Activated T-cell treated with anti-CD3 and anti-CD28 coated beads, Interleukin-2, amount 50 U/mL, for 72 hours (primary cell): Measurements from ENCODE around the gene INKA1. TPM values are rescaled to one million over a fixed set of nuclear protein-coding genes. Genes with fewer than 3 reads are reported as not detected.

Source experiments
- ATAC-seq, 2 donors: fragments of 150-1000 bp; cut with Tn5 transposase; replicated peaks in 1 of 2; 2 replicates each; pipeline ENCODE4 v1.10.0; 2021; ENCODE audit warnings: moderate library complexity in 2 of 2, mild to moderate bottlenecking in 1 of 2
- DNase-seq, 2 donors: peaks; one replicate each; pipeline ENCODE4 v3.0.0; 2021 to 2022; ENCODE audit warnings: mixed read lengths in 1 of 2
- H3K27ac Mint-ChIP-seq: one replicate; pipeline ENCODE4 v1.8.0; 2022; ENCODE audit warnings: mild to moderate bottlenecking, moderate library complexity, mixed read lengths
- H3K27me3 Mint-ChIP-seq: one replicate; pipeline ENCODE4 v1.8.0; 2022; ENCODE audit warnings: low read depth, mixed read lengths
- H3K36me3 Mint-ChIP-seq, 2 donors: one replicate each; pipeline ENCODE4 v1.8.0; 2022; ENCODE audit warnings: mixed read lengths in 2 of 2, mild to moderate bottlenecking in 1 of 2; ENCODE audit not compliant: insufficient read depth in 2 of 2
- H3K4me1 Mint-ChIP-seq: one replicate; pipeline ENCODE4 v1.8.0; 2022; ENCODE audit warnings: low read depth, mixed read lengths
- H3K4me3 Mint-ChIP-seq, 2 donors: one replicate each; pipeline ENCODE4 v1.8.0; 2022; ENCODE audit warnings: mild to moderate bottlenecking in 2 of 2, mixed read lengths in 2 of 2, moderate library complexity in 2 of 2
- H3K9me3 Mint-ChIP-seq, 2 donors: one replicate each; pipeline ENCODE4 v1.8.0; 2022; ENCODE audit warnings: mixed read lengths in 2 of 2
- total RNA-seq, 2 donors: library from RNA; stranded (reverse); gene quantifications; one replicate each; pipeline ENCODE4 v1.2.3, GENCODE V29; 2022

Gene INKA1
- total RNA-seq, 2 donors from 2014 or later, result 1.2 to 1.5 TPM

DNA sequence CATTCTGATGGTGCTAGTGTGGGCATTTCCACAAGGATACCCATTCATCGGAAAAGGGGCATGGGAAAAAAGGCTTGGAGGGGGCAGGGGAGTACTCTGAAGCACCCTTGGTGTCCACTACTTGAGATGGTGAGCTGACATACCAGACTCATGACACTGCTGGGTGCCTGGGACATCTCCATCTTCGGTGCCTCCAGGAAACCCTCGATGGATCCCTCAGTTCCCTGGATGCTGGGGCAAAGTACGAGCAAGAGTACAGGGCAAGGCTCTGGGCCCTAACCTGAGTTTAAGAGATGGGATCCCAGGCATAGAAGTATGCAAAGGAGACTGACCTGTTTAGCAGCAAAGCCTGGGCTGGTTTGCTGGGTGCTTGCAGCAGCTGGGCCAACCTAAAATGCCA is 11.5 kb upstream of the INKA1 start:
- peaks cover 23% of the 10 kb centered on the region for H3K4me1 Mint-ChIP-seq
- no peaks in the 10 kb centered on the region for H3K27me3 Mint-ChIP-seq
- H3K4me3 Mint-ChIP-seq, result no peak overlapping the region
- no peak overlapping the region for H3K27ac Mint-ChIP-seq
- H3K36me3 Mint-ChIP-seq, result no peaks in the 10 kb centered on the region
- DNase-seq (no peak), ATAC-seq (no peak)
- no peaks in the 10 kb centered on the region for H3K9me3 Mint-ChIP-seq

DNA sequence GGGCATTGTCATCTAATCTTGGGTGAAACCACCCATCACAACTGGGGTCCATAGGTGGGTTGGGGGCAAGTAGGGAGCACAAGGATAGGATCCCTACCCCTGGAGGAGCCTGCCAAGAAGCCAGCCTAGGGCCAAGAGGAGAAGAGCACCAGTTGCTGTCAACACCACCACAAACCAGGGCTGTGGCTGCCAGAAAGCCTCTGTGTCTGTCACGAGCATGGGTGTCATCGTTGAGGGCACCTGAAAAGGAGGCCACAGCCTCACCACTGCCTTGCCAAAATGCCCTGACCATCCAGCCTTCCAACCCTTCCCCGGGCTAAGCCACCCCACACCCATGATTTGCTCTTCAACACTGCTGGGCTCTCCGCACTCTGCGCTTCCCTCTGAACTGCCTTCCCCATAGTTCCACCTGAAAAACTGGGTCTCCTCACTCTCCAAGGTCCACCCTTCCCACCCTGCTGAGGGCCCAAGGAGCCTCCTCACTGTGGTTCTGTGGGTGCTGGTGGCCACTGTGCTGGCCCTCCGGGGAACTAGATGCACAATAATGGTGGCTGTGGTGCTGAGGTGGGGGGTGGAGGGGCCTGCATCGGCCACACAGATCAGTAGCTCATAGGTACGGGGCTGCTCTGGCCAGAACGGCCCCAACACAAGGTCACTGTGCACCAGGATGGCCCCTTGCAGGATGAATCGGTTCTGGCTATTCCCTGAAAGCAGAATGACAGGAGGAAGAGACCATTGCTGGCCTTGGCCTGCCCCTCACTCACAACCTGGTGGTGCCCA is 10.5 kb upstream of the INKA1 start:
- ATAC-seq (no peak), DNase-seq (no peak)

DNA sequence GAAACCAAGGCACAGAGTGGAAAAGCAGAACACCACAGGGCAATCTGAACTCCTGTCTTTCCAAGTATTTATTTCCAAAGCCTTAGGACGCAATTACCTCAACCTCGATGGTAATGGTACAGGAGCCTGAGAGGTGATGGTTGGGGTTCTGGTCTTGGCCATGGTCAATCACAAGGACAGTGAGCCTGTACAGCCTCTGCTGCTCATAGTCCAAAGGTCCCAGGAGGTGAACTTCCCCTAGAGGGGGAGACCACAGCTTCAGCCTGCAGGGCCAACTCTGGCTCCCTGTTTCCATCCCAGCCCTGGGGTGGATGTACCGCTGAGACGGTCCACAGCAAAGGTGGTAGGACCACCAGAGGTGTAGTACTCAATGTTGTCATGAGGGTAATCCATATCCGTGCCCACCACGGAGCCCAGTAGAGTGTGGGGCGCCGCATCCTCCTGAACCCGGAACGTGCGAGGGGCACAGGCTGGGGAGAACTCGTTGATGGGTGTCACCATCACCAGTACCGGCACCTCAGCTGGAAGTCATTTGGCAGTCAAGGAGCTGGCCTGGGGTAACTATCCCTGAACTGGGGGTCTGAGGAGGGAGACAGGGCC is 9.5 kb upstream of the INKA1 start:
- H3K4me1 Mint-ChIP-seq, result peaks cover 15% of the 10 kb centered on the region
- H3K36me3 Mint-ChIP-seq, result no peaks in the 10 kb centered on the region
- no peaks in the 10 kb centered on the region for H3K27me3 Mint-ChIP-seq
- no peak for DNase-seq
- H3K4me3 Mint-ChIP-seq, result no peak overlapping the region
- H3K9me3 Mint-ChIP-seq, result no peaks in the 10 kb centered on the region
- no peak for ATAC-seq
- H3K27ac Mint-ChIP-seq, result no peak overlapping the region

More for the DNA sequence above, 10.5 kb upstream of the INKA1 start:
- no peak overlapping the region for H3K27ac Mint-ChIP-seq
- H3K9me3 Mint-ChIP-seq, result no peaks in the 10 kb centered on the region
- no peak overlapping the region for H3K4me3 Mint-ChIP-seq
- no peaks in the 10 kb centered on the region for H3K27me3 Mint-ChIP-seq
- H3K4me1 Mint-ChIP-seq, result peaks cover 15% of the 10 kb centered on the region
- no peaks in the 10 kb centered on the region for H3K36me3 Mint-ChIP-seq

- Mint-ChIP-seq H3K27me3 (no peaks in the 10 kb centered on the region), H3K27ac (no peak overlapping the region), H3K4me1 (peaks cover 10% of the 10 kb centered on the region), H3K36me3 (no peaks in the 10 kb centered on the region), H3K4me3 (no peak overlapping the region), H3K9me3 (no peaks in the 10 kb centered on the region)
- no peak for DNase-seq
- no peak for ATAC-seq
Measured at GRCh38 chr3:49794431-49794830, 8.6 kb upstream of the INKA1 start.

- H3K27me3 Mint-ChIP-seq, result no peaks in the 10 kb centered on the region
- H3K36me3 Mint-ChIP-seq, result no peaks in the 10 kb centered on the region
- H3K9me3 Mint-ChIP-seq, result no peaks in the 10 kb centered on the region
- ATAC-seq (peak in 1 of 2 donors; percentile 10), DNase-seq (no peak)
- H3K4me3 Mint-ChIP-seq, result no peak overlapping the region
- no peak overlapping the region for H3K27ac Mint-ChIP-seq
- peaks cover 3% of the 10 kb centered on the region for H3K4me1 Mint-ChIP-seq
Measured at GRCh38 chr3:49794926-49795905, 7.8 kb upstream of the INKA1 start.

DNA sequence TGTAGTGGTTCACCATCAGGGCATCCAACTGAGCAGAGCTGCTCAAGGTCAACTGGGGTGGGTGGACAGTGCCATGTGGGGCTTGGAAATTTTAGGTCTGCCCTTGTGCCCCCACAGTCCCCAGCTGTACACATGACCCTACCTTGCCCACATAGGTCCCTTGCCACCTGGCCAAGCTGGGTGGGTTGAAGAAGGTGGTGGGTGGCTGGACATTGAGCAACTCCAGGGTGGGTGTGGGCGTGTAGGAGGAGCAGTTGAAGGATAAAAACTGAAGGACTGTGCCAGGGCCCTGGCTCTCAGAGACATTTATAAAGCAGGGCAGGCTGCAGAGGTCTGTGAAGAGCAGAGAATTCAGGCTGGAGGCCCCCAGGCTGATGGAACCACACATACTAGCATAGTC is 4.0 kb upstream of the INKA1 start:
- Mint-ChIP-seq H3K4me1 (peaks cover 10% of the 10 kb centered on the region), H3K4me3 (no peak overlapping the region), H3K27me3 (peaks cover 18% of the 10 kb centered on the region), H3K9me3 (no peaks in the 10 kb centered on the region), H3K27ac (no peak overlapping the region), H3K36me3 (no peaks in the 10 kb centered on the region)
- DNase-seq, result no peak
- no peak for ATAC-seq

- ATAC-seq (no peak), DNase-seq (no peak)
- H3K27ac Mint-ChIP-seq, result no peak within 1 kb of the TSS
- peaks cover 14% of the 10 kb centered on the region for H3K4me1 Mint-ChIP-seq
- H3K36me3 Mint-ChIP-seq, result no peaks in the 10 kb centered on the region
- H3K4me3 Mint-ChIP-seq, result no peak within 1 kb of the TSS
- H3K27me3 Mint-ChIP-seq, result peaks cover 18% of the 10 kb centered on the region
- no peaks in the 10 kb centered on the region for H3K9me3 Mint-ChIP-seq
Measured at GRCh38 chr3:49799761-49800160, 3.3 kb upstream of the INKA1 start, which contains the start of gene CDHR4. CDHR4 (minus strand) TSS chr3:49799873; CDS start chr3:49799812, 61 bp downstream.

GRCh38 chr3:49801160-49801559 is 1.9 kb upstream of the INKA1 start:
- no peak overlapping the region for H3K4me3 Mint-ChIP-seq
- no peak overlapping the region for H3K27ac Mint-ChIP-seq
- H3K9me3 Mint-ChIP-seq, result no peaks in the 10 kb centered on the region
- no peaks in the 10 kb centered on the region for H3K36me3 Mint-ChIP-seq
- ATAC-seq, result no peak
- H3K27me3 Mint-ChIP-seq, result peaks cover 18% of the 10 kb centered on the region
- DNase-seq, result no peak
- peaks cover 28% of the 10 kb centered on the region for H3K4me1 Mint-ChIP-seq

- DNase-seq (peak; percentile 47 to 58), ATAC-seq (peak; percentile 31 to 46)
- Mint-ChIP-seq H3K27me3 (peaks cover 18% of the 10 kb centered on the region), H3K4me1 (peaks cover 50% of the 10 kb centered on the region), H3K9me3 (no peaks in the 10 kb centered on the region), H3K36me3 (no peaks in the 10 kb centered on the region), H3K27ac (no peak overlapping the region), H3K4me3 (peak overlapping the region; percentile 78 to 80)
Measured at GRCh38 chr3:49803465-49804140, 542 bp downstream of the INKA1 start.

DNA sequence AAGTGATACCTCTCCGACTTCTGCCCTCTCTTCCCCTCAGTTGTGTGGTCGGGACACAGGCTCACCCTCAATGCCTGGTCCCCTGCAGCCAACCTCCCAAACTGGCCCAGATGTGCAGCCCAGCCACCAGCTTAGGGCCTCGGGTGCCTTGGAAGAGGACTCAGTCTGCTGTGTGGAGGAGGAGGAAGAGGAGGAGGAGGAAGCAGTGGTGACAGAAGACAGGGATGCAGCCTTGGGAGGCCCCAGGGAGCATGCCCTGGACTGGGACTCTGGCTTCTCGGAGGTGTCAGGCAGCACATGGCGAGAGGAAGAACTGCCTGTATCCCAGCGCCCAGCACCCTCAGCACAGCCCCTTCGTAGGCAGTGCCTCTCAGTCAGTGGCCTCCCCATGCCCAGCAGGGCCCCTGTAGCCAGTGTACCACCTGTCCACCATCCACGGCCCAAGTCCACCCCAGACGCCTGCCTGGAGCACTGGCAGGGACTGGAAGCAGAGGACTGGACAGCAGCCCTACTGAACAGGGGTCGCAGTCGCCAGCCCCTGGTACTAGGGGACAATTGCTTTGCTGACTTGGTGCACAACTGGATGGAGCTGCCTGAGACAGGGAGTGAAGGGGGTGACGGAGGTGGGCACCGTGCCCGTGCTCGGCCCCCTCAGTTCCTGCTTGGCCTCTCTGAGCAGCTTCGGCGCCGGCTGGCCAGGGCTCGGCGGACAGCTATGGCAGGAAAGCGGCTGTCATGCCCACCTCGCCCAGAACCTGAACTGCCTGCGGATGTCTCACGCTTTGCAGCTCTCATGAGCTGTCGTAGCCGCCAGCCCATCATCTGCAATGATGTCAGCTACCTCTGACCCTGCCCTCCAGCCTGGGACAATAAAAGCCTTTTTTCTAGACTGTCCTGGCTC is 1.3 kb downstream of the INKA1 start:
- peaks cover 50% of the 10 kb centered on the region for H3K4me1 Mint-ChIP-seq
- no peaks in the 10 kb centered on the region for H3K36me3 Mint-ChIP-seq
- peak overlapping the region; percentile 78 to 80 for H3K4me3 Mint-ChIP-seq
- H3K27me3 Mint-ChIP-seq, result peaks cover 18% of the 10 kb centered on the region
- no peak overlapping the region for H3K27ac Mint-ChIP-seq
- no peak for DNase-seq
- no peak for ATAC-seq
- H3K9me3 Mint-ChIP-seq, result no peaks in the 10 kb centered on the region

DNA sequence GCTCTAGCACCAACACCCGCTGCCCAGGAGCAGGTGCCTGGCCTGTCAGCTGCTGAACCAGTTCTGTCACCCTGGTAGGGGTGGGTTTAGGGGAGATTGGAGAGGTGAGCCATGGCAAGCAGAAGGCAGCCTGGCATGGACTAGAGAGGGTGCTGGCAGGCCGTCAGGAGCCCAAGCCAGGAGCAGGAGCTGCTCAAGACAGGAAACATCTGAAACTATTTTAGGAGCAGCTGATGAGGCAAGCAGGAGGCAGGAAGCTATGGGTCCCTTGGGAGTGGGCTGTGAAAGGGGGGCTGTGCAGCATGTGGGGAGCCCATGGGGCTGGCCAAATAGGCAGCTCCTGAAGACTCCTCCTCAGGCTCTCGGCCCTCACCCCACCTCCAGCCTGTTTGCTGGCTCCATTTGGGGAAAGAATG is 2.3 kb downstream of the INKA1 start:
- DNase-seq, result no peak
- H3K36me3 Mint-ChIP-seq, result no peaks in the 10 kb centered on the region
- H3K27me3 Mint-ChIP-seq, result peaks cover 18% of the 10 kb centered on the region
- H3K4me1 Mint-ChIP-seq, result peaks cover 50% of the 10 kb centered on the region
- ATAC-seq, result no peak
- H3K4me3 Mint-ChIP-seq, result peak overlapping the region; percentile 6 to 23
- no peak overlapping the region for H3K27ac Mint-ChIP-seq
- no peaks in the 10 kb centered on the region for H3K9me3 Mint-ChIP-seq
